B cell (primary cell): Measurements from ENCODE around the gene HLA-DMB. TPM values are rescaled to one million over a fixed set of nuclear protein-coding genes. Genes with fewer than 3 reads are reported as not detected.

Source experiments
- ATAC-seq: fragments of 200-7000 bp; cut with Tn5 transposase; one replicate; pipeline ENCODE4 v1.10.0; 2021; ENCODE audit warnings: low read depth, mild to moderate bottlenecking, moderate number of reproducible peaks, moderate library complexity
- CTCF ChIA-PET: fragments of 350-600 bp; sonication (Branson Sonifier 250); formaldehyde crosslinking; loops from one replicate; lab custom pipeline; 2021; ENCODE audit warnings: antibody characterized with exemption, inconsistent platforms; lab: Charles Lee
- POLR2A ChIA-PET: fragments of 350-600 bp; sonication (Branson Sonifier 250); formaldehyde crosslinking; loops from one replicate; lab custom pipeline; 2021; ENCODE audit warnings: antibody characterized with exemption; lab: Charles Lee
- DNase-seq: peaks from one replicate; pipeline ENCODE4 v3.0.0; 2013
- H2AFZ ChIP-seq: 2 replicates; pipeline ENCODE4 v1.6.1; 2012; ENCODE audit warnings: mild to moderate bottlenecking, low read depth, low read length; ENCODE audit not compliant: insufficient read depth, poor library complexity, severe bottlenecking
- H3K27ac ChIP-seq, 2 donors: 1 replicate in 1 of 2; 2 replicates in 1 of 2; pipeline ENCODE4 v1.5.1; 2012 to 2013; ENCODE audit warnings: low read length in 2 of 2, mild to moderate bottlenecking in 2 of 2, moderate library complexity in 1 of 2
- H3K27me3 ChIP-seq, 4 experiments: fragments of 200-600 bp in 1 of 4; sonication (generic) in 1 of 4; replicated peaks in 1 of 4; 1 replicate in 2 of 4; 2 replicates in 2 of 4; pipeline versions ENCODE4 v1.6.1 to v1.7.0; 2013 to 2016; ENCODE audit warnings: low read length in 3 of 4, mild to moderate bottlenecking in 2 of 4, mixed read lengths in 1 of 4, moderate library complexity in 1 of 4; ENCODE audit not compliant: insufficient read depth in 4 of 4, control insufficient read depth in 3 of 4; ENCODE audit errors: control extremely low read depth in 1 of 4
- H3K36me3 ChIP-seq, 2 experiments: replicated peaks in 1 of 2; 1 replicate in 1 of 2; 2 replicates in 1 of 2; pipeline versions ENCODE4 v1.6.1 to v1.7.1; 2013; ENCODE audit warnings: low read length in 1 of 2; ENCODE audit not compliant: insufficient read depth in 2 of 2, control insufficient read depth in 1 of 2; ENCODE audit errors: control extremely low read depth in 1 of 2, extremely low read depth in 1 of 2
- H3K4me1 ChIP-seq, 2 donors: fragments of 200-600 bp in 1 of 2; sonication (generic) in 1 of 2; 1 replicate in 1 of 2; 2 replicates in 1 of 2; pipeline versions ENCODE4 v1.5.1 to v1.6.1; 2013 to 2017; ENCODE audit warnings: low read length in 2 of 2; ENCODE audit not compliant: control insufficient read depth in 2 of 2, insufficient read depth in 2 of 2
- H3K4me2 ChIP-seq: replicated peaks from 2 replicates; pipeline ENCODE3; 2012; ENCODE audit warnings: mild to moderate bottlenecking, low read depth, low read length; ENCODE audit not compliant: poor library complexity, severe bottlenecking
- H3K4me3 ChIP-seq, 5 experiments: fragments of 200-600 bp in 1 of 5; sonication (generic) in 1 of 5; 1 replicate in 3 of 5; 2 replicates in 2 of 5; pipeline versions ENCODE4 v1.5.1 to v1.7.0; 2011 to 2016; ENCODE audit warnings: low read length in 4 of 5, mild to moderate bottlenecking in 4 of 5, low read depth in 2 of 5, control low read depth in 1 of 5, moderate library complexity in 1 of 5; ENCODE audit not compliant: insufficient read depth in 1 of 5; ENCODE audit errors: control extremely low read depth in 1 of 5, extremely low read depth in 1 of 5
- H3K79me2 ChIP-seq: fragments of 200-600 bp; sonication (generic); one replicate; pipeline ENCODE4 v1.6.0; 2016; ENCODE audit warnings: low read length; ENCODE audit not compliant: control insufficient read depth, insufficient read depth
- H3K9ac ChIP-seq: fragments of 200-600 bp; sonication (generic); 2 replicates; pipeline ENCODE4 v1.6.1; 2017; ENCODE audit warnings: mild to moderate bottlenecking, low read length, moderate library complexity
- H3K9me3 ChIP-seq, 3 donors: one replicate each; pipeline versions ENCODE4 v1.6.1 to v1.7.1; 2013; ENCODE audit warnings: low read length in 2 of 3; ENCODE audit not compliant: control insufficient read depth in 2 of 3, insufficient read depth in 1 of 3; ENCODE audit errors: control extremely low read depth in 1 of 3
- H4K20me1 ChIP-seq: 2 replicates; pipeline ENCODE4 v1.6.0; 2012; ENCODE audit warnings: mild to moderate bottlenecking, low read length; ENCODE audit not compliant: insufficient read depth, control insufficient read depth, poor library complexity, severe bottlenecking
- H3K27ac Mint-ChIP-seq: one replicate; pipeline ENCODE4 v1.8.0; 2021; ENCODE audit warnings: mixed read lengths
- H3K27me3 Mint-ChIP-seq: one replicate; pipeline ENCODE4 v1.8.0; 2021; ENCODE audit warnings: mixed read lengths
- H3K4me1 Mint-ChIP-seq: one replicate; pipeline ENCODE4 v1.8.0; 2021; ENCODE audit warnings: mixed read lengths
- H3K4me3 Mint-ChIP-seq: one replicate; pipeline ENCODE4 v1.8.0; 2021; ENCODE audit warnings: mixed read lengths
- H3K9me3 Mint-ChIP-seq: one replicate; pipeline ENCODE4 v1.8.0; 2022; ENCODE audit warnings: mixed read lengths; ENCODE audit not compliant: insufficient read depth
- EZH2 ChIP-seq: IDR thresholded peaks from 2 replicates; pipeline ENCODE4 v1.6.1; 2012; ENCODE audit warnings: borderline replicate concordance, low read depth, mild to moderate bottlenecking, moderate library complexity, low read length; ENCODE audit not compliant: insufficient read depth, poor library complexity, severe bottlenecking
- WGBS: methylation state at CpG from one replicate; pipeline ENCODE4 v1.1.5; 2013; ENCODE audit warnings: missing lambda C conversion rate; ENCODE audit not compliant: insufficient coverage; 5-methylcytosine and 5-hydroxymethylcytosine counted together
- intact Hi-C: fragments of 100-400 bp; cut with micrococcal nuclease; formaldehyde crosslinking; loops from one replicate; pipeline ENCODE4 v1.10.0; 2022
- polyA plus RNA-seq: library from polyadenylated mRNA; depleted of rRNA; stranded (reverse); fragments of >200 nt; gene quantifications from 2 replicates; pipeline ENCODE4 v1.2.3, GENCODE V29; 2012
- total RNA-seq, 2 donors: library from RNA; stranded (reverse); fragments of 120-200 nt in 1 of 2; gene quantifications; 1 replicate in 1 of 2; 2 replicates in 1 of 2; pipeline versions ENCODE4 v1.2.3 to v1.2.4, GENCODE V29; 2013 to 2022
- TF ChIP-seq, protein P1 (sequence below): fragments of 200-600 bp; IDR thresholded peaks from one replicate; pipeline ENCODE4 v1.8.0; 2022; ENCODE audit warnings: antibody characterized with exemption, mild to moderate bottlenecking

Gene HLA-DMB
- total and polyA plus RNA-seq, 2 donors (not counting 1 experiment from before 2014, with no cell fraction given) = 593 to 656 TPM

DNA sequence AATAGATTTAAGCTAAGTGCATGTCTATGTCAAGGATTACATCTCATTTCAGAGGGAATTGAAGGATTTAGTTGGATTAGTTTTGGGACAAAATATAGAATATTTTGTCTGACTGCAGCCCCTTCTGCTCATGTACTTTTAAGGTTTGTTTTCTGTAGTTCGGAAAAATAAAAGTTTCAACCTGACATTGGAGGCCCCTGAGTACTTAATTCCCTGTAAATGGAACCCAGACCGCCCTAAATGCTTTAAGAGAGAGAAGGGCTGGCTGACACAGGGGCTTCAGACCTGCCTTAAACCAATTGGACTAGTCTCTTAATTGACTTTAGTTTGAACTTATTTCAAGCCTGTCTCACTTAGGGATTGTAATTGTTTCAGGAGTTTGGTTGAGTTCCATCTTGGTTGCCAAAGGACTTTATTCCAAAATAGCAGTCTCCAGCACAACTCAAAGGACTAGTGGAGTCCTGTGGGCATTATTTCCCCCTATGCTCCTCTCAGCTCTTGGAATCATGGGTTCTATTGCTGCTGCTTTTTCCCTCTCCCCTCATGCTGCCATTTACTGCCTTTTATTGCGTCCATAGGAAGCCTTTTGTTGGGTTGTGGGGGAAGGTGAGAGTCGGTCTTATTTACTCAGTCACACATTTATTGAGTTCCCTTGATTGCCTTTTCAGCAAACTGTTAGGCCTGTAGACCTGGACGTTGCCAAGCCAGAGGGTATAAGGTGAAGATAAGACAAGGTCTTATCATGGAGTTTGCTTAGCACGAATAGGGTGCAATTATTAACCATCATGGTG lies 42.1 kb upstream of the HLA-DMB start:
- Histone ChIP-seq H4K20me1 (peaks cover 31% of the 10 kb centered on the region), H3K79me2 (peaks cover 26% of the 10 kb centered on the region), H3K4me1 (peaks cover 17 to 19% of the 10 kb centered on the region in 2 donors), H3K27me3 (no peaks in the 10 kb centered on the region), H3K4me3 (no peak overlapping the region), H3K9me3 (no peaks in the 10 kb centered on the region), H3K9ac (no peak overlapping the region), H3K27ac (peak overlapping the region in 1 of 2 donors; percentile 56), H2AFZ (no peak overlapping the region), H3K36me3 (peaks cover 2 to 56% of the 10 kb centered on the region in 2 experiments), H3K4me2 (no peak overlapping the region)
- WGBS = 90% methylated on average over 1 of the region's 6 CpGs
- intact Hi-C loops = loop anchor here (10.0 kb wide), 1 partner anchor 568 kb away; no protein-coding TSS in a partner anchor
- no peak for DNase-seq
- ATAC-seq = no peak
- TF ChIP-seq, protein P1, sequence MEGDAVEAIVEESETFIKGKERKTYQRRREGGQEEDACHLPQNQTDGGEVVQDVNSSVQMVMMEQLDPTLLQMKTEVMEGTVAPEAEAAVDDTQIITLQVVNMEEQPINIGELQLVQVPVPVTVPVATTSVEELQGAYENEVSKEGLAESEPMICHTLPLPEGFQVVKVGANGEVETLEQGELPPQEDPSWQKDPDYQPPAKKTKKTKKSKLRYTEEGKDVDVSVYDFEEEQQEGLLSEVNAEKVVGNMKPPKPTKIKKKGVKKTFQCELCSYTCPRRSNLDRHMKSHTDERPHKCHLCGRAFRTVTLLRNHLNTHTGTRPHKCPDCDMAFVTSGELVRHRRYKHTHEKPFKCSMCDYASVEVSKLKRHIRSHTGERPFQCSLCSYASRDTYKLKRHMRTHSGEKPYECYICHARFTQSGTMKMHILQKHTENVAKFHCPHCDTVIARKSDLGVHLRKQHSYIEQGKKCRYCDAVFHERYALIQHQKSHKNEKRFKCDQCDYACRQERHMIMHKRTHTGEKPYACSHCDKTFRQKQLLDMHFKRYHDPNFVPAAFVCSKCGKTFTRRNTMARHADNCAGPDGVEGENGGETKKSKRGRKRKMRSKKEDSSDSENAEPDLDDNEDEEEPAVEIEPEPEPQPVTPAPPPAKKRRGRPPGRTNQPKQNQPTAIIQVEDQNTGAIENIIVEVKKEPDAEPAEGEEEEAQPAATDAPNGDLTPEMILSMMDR = no peak
- no peak for TF ChIP-seq EZH2
- ChIA-PET CTCF (interaction anchor here (0.9 to 28.4 kb wide), 16 partner anchors 10 to 266 kb away, joined by 4 to 822 read pairs (median 19); partner anchors contain the start of genes BRD2, HLA-DMA, HLA-DMB and PSMB9), POLR2A (interaction anchor here (1.9 to 6.4 kb wide), 3 partner anchors 10 to 89 kb away, joined by 9 to 92 read pairs (median 14); partner anchors contain the start of gene HLA-DMB)
- H3K9me3 Mint-ChIP-seq = no peaks in the 10 kb centered on the region
- peak overlapping the region; percentile 21 for H3K27ac Mint-ChIP-seq
- peaks cover 41% of the 10 kb centered on the region for H3K4me1 Mint-ChIP-seq
- no peaks in the 10 kb centered on the region for H3K27me3 Mint-ChIP-seq
- no peak overlapping the region for H3K4me3 Mint-ChIP-seq
